Omental fat pad (tissue), 4 donors: ENCODE data around the gene STK35. TPM values are rescaled to one million over a fixed set of nuclear protein-coding genes. Genes with fewer than 3 reads are reported as not detected.

ENCODE experiments used
- ATAC-seq: fragments of 150-250 bp; one replicate; pipeline ENCODE4 v1.9.1; 2016; ENCODE audit warnings: mild to moderate bottlenecking, moderate library complexity; ENCODE audit not compliant: low FRiP score
- DNase-seq: peaks from one replicate; pipeline ENCODE4 v3.0.0-alpha.2; 2019; ENCODE audit warnings: low spot score
- CTCF ChIP-seq, 3 donors: fragments of 450-650 bp; IDR thresholded peaks; one replicate each; pipeline ENCODE4 v1.5.1; 2016 to 2017; ENCODE audit warnings: antibody characterized with exemption in 3 of 3, mild to moderate bottlenecking in 3 of 3, moderate library complexity in 2 of 3
- total RNA-seq, 4 donors: library from RNA; depleted of rRNA; stranded (reverse); fragments of >200 nt; gene quantifications; one replicate each; pipeline ENCODE4 v1.1.0, GENCODE V29; 2016

Gene STK35
- total RNA-seq, 4 donors from 2014 or later = 21.6 to 30.0 (median 24.7) TPM

DNA sequence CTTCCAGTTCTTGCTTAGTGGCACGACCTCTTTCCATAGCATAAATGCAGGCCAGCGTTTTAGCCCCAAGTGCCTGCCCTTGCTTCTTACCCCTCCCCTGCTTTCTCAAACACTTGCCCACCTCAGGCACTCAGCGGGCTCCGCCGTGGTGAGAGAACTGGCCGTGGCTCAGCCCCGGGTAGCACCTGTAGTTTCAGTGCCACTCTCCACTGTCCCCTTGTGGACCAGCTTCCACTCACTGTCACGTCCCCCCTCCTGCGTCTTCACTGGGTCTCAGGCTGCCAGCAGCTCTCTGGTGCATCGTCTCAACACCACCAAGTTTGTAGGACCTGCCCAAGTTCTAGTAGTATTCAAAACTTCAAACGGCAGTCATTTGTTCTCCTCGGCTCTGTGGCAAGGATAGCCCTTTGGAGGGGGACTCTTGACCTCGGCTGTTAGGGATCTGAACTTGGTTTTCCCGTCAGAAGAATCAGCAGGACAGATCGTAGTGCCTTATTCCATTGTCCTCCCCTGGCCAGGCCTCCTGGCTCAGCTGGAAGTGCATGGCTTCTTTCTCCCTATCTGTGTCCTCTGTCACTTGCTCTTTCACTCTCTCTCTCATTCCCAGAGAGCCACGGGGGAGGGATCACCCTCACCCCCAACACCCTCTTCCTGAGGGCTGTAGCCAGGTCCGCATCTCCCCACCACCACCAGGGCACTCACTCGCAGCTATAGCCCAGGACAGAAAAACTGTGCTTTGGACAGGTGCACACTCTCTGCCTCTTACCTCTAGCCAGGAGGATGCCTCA lies 44.6 kb downstream of the STK35 start:
- TF ChIP-seq CTCF (IDR thresholded peaks at IDR 0.05) = no peak
- DNase-seq = no peak
- no peak for ATAC-seq

- no peak for ATAC-seq
- no peak for TF ChIP-seq CTCF (IDR thresholded peaks at IDR 0.05)
- no peak for DNase-seq
These were observed 47.9 kb downstream of the STK35 start for GRCh38 chr20:2149507-2149906.

- DNase-seq (no peak), ATAC-seq (no peak)
These were observed 49.0 kb downstream of the STK35 start for GRCh38 chr20:2150660-2151059.

DNA sequence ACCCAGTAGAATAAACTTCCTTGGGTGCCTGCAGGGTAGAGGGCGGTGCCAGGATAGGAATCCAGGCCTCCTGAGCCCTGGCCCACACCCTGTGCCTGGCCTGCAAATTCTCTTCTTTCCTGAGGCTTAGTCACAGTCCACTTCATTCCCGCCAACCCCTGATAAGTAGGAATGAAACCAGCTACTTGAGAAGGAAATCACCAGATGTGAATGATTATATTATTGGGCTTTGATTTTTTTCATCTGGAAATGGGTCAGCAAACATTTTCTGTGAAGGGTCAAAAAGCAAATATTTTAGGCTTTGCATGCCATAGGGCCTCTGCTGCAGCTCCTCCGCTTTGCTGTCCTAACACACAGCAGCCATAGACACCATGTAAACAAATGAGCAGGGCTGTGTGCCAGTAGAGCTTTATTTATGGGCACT lies 50.2 kb downstream of the STK35 start:
- DNase-seq (no peak), ATAC-seq (peak; percentile 82)
- TF ChIP-seq CTCF (IDR thresholded peaks at IDR 0.05) = no peak

More at GRCh38 chr20:2150660-2151059, 49.0 kb downstream of the STK35 start:
- TF ChIP-seq CTCF (IDR thresholded peaks at IDR 0.05) = no peak

GRCh38 chr20:2152317-2152716 lies 50.7 kb downstream of the STK35 start:
- no peak for ATAC-seq
- no peak for TF ChIP-seq CTCF (IDR thresholded peaks at IDR 0.05)
- DNase-seq = no peak

GRCh38 chr20:2153326-2153725 lies 51.7 kb downstream of the STK35 start:
- ATAC-seq = no peak
- no peak for TF ChIP-seq CTCF (IDR thresholded peaks at IDR 0.05)
- no peak for DNase-seq

DNA sequence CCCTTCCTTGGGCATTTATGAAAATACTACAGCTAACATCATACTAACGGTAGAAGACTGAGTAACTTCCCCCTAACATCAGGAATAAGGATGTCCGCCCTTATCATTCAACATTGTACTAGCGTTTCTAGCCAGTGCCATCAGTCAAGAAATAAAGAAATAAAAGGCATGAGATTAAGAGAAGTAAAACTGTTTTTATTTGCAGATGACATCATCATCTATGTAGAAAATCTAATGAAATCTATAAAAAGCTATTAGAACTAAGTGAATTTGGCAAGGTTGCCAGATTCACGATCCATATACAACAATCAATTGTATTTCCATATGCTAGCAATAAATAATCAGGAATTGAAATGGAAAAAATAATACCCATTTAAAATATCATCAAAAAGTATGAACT lies 54.6 kb downstream of the STK35 start:
- ATAC-seq (no peak), DNase-seq (no peak)
- no peak for TF ChIP-seq CTCF (IDR thresholded peaks at IDR 0.05)
